Stimulated activated CD8-positive, alpha-beta memory T cell treated with anti-CD3 and anti-CD28 coated beads, Interleukin-2, amount 100 ng/mL, for 1 hour (primary cell): ENCODE data around the gene SEPTIN5.
"Not testable (repeated sequence)": the region's sequence is repeated elsewhere in the genome, so short reads cannot be mapped to it uniquely, and the experiment has no call there.

Source experiments
- DNase-seq, 2 donors: peaks; one replicate each; pipeline ENCODE4 v3.0.0-alpha.2; 2020; ENCODE audit warnings: low read depth in 2 of 2

Gene SEPTIN5

GRCh38 chr22:19720150-19720827 is 6.0 kb downstream of the SEPTIN5 start:
- DNase-seq = no peak

- DNase-seq = no peak
Measured at GRCh38 chr22:19720999-19721329, 6.7 kb downstream of the SEPTIN5 start.

GRCh38 chr22:19721330-19722177 is 7.3 kb downstream of the SEPTIN5 start:
- DNase-seq = no peak

DNA sequence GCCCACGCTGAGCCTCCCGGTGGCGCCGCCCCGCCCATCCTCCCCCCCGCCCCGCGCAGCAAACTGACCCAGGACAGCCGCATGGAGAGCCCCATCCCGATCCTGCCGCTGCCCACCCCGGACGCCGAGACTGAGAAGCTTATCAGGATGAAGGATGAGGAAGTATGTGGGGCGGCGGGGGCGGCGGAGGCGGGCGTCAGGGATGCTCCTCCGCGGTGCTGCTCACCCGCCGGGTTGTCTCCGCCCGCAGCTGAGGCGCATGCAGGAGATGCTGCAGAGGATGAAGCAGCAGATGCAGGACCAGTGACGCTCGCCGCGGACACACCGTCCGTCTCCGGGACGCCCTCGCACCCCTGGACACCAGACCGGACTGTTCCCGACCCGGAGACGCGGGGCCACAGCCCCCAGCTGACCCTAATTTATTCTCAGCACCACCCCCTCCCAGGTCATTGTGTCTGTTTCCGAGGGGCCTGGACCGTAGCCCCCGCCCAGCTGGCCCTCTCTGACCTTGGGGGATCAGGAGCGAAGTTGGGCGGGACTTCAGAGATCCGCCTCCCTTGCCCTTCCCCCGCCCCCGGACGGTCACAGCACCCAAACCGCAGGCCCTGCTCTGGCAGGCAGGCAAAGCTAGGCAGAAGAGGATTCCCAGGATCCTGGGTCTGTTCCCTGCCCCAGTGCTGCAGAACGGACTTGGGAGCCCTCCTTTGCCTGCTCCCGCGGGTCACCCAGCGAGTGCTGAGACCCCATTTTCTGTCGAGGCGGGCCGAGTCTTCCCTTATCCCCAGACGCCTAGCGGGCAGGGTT is 8.1 kb downstream of the SEPTIN5 start:
- DNase-seq = no peak

- no peak for DNase-seq
Measured at GRCh38 chr22:19722982-19723231, 8.6 kb downstream of the SEPTIN5 start.

- no peak for DNase-seq
Measured at GRCh38 chr22:19723232-19723982, 9.1 kb downstream of the SEPTIN5 start, which contains the start of gene GP1BB. GP1BB (plus strand) TSS chr22:19723539; CDS start chr22:19723570, 31 bp downstream.

DNA sequence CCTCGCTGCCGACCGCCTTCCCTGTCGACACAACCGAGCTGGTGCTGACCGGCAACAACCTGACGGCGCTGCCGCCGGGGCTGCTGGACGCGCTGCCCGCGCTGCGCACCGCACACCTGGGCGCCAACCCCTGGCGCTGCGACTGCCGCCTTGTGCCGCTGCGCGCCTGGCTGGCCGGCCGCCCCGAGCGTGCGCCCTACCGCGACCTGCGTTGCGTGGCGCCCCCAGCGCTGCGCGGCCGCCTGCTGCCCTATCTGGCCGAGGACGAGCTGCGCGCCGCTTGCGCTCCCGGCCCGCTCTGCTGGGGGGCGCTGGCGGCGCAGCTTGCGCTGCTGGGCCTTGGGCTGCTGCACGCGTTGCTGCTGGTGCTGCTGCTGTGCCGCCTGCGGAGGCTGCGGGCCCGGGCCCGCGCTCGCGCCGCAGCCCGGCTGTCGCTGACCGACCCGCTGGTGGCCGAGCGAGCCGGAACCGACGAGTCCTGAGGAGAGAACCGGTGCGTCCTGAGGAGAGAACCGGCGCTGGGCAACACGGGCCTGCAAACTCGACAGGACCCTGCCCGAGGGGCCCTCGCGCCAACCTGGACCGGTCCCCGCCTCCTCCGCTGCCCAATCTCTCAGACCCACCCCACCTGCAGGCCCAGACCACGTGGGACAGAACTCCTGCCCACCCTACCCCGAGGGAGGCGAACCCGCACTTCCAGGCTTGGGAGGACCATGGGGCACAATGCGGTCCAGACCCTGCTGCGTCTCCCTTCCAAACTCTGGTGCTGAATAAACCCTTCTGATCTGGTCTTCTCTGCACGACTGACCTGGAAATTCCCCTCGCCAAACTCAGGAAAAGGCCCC is 9.9 kb downstream of the SEPTIN5 start:
- DNase-seq = no peak

- no peak for DNase-seq
Measured at GRCh38 chr22:19724927-19725661, 10.8 kb downstream of the SEPTIN5 start.

- not testable (repeated sequence) for DNase-seq
Measured at GRCh38 chr22:19726064-19726788, 11.9 kb downstream of the SEPTIN5 start.

DNA sequence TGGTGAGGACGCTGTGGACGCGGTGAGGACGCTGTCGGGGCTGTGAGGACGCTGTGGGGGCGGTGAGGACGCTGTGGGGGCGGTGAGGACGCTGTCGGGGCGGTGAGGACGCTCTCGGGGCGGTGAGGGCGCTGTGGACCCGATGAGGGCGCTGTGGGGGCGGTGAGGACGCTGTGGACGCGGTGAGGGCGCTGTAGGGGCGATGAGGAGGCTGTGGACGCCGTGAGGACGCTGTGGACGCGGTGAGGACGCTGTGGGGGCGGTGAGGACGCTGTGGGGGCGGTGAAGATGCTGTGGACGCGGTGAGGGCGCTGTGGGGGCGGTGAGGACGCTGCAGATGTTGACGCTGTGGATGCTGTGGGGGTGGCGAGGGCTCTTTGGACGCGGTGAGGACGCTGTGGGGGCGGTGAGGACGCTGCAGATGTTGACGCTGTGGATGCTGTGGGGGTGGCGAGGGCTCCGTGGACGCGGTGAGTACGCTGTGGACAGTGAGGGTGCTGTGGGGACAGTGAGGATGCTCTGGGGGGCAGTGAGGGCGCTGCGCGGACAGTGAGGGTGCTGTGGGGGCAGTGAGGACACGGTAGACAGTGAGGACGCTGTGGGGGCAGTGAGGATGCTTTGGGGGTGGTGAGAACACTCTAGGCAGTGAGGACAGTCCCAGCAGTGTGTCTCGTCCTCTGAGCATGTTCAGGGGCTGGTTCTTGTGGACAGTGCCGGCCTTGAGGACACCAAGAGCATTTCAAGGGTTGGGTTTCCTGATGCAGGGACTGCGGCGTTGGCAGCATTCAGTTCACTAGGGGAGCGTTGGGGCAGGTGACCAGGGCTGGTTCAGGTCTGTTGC is 13.2 kb downstream of the SEPTIN5 start:
- no peak for DNase-seq

- DNase-seq = no peak
Measured at GRCh38 chr22:19728271-19728670, 14.0 kb downstream of the SEPTIN5 start.

GRCh38 chr22:19728836-19729235 is 14.5 kb downstream of the SEPTIN5 start:
- DNase-seq = no peak

- DNase-seq = no peak
Measured at GRCh38 chr22:19729507-19729906, 15.2 kb downstream of the SEPTIN5 start.

DNA sequence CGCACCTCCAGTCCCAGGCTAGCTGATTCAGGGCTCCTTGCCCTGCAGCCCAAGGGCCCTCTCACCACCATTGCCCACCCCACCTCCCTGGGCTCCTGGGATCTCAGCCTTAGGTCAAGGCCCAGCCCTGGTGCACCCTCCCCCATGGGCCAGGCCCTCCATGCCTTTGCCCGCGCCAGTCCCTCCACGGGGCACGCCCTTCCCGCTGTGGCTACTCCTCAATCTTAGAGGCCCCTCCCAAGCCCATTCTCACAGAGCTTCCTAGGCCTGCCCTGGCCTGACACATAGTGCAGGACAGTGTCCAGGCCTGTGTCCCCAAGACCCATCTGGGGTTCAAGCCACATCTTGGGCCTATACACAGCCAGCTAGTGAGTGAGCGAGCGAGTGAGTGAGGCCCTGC is 15.9 kb downstream of the SEPTIN5 start:
- no peak for DNase-seq

- peak; percentile 65 to 83 for DNase-seq
Measured at GRCh38 chr22:19730655-19731360, 16.5 kb downstream of the SEPTIN5 start.

DNA sequence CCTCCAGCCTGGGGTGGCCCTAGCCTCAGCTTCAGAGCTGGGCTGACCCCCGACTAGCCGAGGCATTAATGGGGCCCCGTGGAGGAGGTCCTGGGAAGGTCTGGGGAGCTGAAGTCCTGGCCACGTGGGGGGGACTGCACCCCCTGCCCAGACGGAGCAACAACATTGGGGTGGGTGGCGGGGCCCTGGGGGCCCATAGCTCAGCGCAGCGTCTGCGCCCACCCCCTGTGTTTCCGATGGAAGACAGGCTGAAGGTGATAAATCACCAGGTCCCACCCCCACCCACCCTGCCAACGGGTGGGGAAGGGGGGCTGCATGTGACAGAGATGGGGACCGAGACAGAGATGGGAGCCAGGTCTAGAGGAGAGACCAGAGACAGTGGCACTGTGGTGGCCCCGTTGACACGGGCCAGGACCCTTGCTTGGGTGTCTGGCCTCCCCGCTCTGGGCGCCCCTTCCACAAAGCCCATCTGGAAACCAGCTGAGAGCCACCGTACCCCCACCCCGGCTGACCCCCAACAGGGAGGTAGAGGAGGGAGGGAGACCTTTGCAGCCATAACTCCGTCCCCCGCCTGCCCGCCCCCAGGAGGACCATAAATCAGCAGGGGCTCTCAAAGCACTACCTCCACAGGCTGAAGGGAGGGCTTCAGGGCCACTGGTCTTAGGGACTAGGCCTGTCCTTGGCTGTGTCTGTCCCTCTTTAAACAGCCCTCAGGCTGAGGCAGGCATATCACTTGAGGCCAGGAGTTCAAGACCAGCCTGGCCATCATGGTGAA is 17.2 kb downstream of the SEPTIN5 start:
- DNase-seq = no peak

- DNase-seq = no peak
Measured at GRCh38 chr22:19732403-19733113, 18.3 kb downstream of the SEPTIN5 start.
